Muscle layer of duodenum (tissue), 2 donors: ENCODE results near the gene CTSC.

Experiments
- H3K27ac ChIP-seq: one replicate; pipeline ENCODE4 v1.7.0; 2013; ENCODE audit warnings: mild to moderate bottlenecking, low read length
- H3K27me3 ChIP-seq: one replicate; pipeline ENCODE4 v1.7.0; 2013; ENCODE audit warnings: low read depth, mild to moderate bottlenecking, control low read depth, low read length
- H3K36me3 ChIP-seq, 2 donors: one replicate each; pipeline ENCODE4 v1.7.0; 2013; ENCODE audit warnings: low read length in 2 of 2, control low read depth in 1 of 2, mild to moderate bottlenecking in 1 of 2; ENCODE audit not compliant: insufficient read depth in 2 of 2, control insufficient read depth in 1 of 2
- H3K4me1 ChIP-seq, 2 donors: one replicate each; pipeline ENCODE4 v1.7.0; 2013; ENCODE audit warnings: low read length in 2 of 2, mild to moderate bottlenecking in 2 of 2, control low read depth in 1 of 2, moderate library complexity in 1 of 2; ENCODE audit not compliant: insufficient read depth in 2 of 2, control insufficient read depth in 1 of 2
- H3K4me3 ChIP-seq, 2 donors: one replicate each; pipeline ENCODE4 v1.7.0; 2013; ENCODE audit warnings: low read length in 2 of 2, low read depth in 1 of 2, mild to moderate bottlenecking in 1 of 2
- H3K9me3 ChIP-seq, 2 donors: one replicate each; pipeline ENCODE4 v1.7.0; 2013; ENCODE audit warnings: low read length in 2 of 2, control low read depth in 1 of 2, mild to moderate bottlenecking in 1 of 2; ENCODE audit not compliant: control insufficient read depth in 1 of 2
- donor health status: healthy.

The CTSC gene

DNA sequence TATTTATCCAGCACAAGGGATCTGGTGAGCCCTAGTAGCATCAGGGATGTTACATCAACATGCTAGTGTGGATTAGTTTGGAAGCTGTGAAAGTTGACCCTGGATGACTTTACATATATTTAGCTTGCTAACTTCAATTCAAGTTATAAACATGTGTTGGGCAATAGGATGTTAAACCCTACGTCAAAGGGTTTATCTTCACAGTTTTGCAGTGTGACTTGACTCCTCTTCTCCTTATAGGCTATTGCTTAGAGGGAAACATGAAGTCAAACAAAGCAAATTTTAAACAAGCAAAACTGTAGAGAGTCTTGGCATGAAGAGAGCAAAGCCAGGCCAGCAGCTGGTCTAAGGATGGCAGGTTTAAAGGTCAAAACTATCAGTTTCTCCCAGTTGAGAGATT, 11.3 kb upstream of the CTSC start:
- no peak overlapping the region for H3K27ac ChIP-seq
- no peak overlapping the region for H3K4me3 ChIP-seq

DNA sequence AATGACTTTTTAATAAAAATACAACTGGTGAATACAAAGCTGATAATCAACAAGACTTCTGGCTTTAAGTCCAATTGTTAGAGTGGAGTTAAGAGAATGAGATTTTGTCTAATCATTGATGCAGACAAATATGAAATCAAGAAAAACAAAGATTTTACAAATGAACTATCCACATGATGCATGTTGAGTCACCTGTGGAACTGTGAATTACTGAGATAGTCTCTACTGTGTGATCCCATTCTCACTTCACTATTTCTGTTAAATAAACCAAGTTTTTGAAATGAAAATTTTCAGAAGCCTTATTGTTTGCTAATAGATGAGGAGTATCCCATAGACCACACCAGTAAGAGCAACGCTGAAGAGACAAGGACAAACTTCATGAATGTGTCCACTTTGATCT, 8.4 kb upstream of the CTSC start:
- H3K27ac ChIP-seq, result no peak overlapping the region
- no peaks in the 10 kb centered on the region for H3K4me1 ChIP-seq
- H3K9me3 ChIP-seq, result no peaks in the 10 kb centered on the region
- H3K36me3 ChIP-seq, result no peaks in the 10 kb centered on the region
- no peaks in the 10 kb centered on the region for H3K27me3 ChIP-seq
- no peak overlapping the region for H3K4me3 ChIP-seq

More for the DNA sequence above, 11.3 kb upstream of the CTSC start:
- H3K36me3 ChIP-seq, result no peaks in the 10 kb centered on the region
- H3K27me3 ChIP-seq, result no peaks in the 10 kb centered on the region
- H3K9me3 ChIP-seq, result no peaks in the 10 kb centered on the region
- no peaks in the 10 kb centered on the region for H3K4me1 ChIP-seq

DNA sequence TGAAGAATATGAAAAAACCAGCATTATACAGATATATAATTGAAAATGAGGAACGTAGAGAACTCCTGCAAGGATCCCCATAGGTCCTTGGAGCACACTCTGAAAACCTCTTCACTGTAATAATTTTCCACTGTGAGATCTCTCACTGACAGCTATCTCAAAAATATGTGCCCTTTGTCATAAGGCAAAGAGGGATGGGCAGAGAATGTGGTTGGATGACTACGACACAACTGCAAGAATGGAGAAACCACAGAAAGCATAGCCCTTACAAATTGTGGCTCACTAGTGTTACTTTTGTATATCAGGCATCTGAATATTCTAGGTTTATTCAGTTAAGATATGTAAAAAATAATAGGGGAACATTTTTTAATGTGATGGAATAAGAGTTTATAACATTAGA, 7.9 kb upstream of the CTSC start:
- Histone ChIP-seq H3K9me3 (no peaks in the 10 kb centered on the region), H3K4me3 (no peak overlapping the region), H3K27ac (no peak overlapping the region), H3K36me3 (no peaks in the 10 kb centered on the region), H3K27me3 (no peaks in the 10 kb centered on the region), H3K4me1 (no peaks in the 10 kb centered on the region)

DNA sequence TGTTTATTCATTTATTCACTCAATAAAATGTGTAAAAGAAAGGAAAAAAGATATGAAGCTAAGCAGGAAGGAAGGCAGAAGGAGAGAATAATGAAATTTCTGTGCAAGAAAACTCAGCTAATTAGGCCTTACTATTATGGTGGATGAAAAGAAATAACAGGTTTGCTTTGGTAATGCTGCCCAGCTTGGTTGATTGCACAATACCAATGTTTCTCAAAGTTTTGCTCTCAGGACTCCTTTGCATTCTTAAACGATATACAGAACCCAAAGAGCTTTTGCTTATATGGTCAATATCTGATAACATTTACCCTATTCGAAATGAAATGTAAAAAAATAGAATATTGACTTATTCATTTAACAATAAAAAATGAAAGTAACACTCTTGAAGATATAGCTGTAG, 7.3 kb upstream of the CTSC start:
- Histone ChIP-seq H3K4me1 (no peaks in the 10 kb centered on the region), H3K9me3 (no peaks in the 10 kb centered on the region), H3K27ac (no peak overlapping the region), H3K36me3 (no peaks in the 10 kb centered on the region), H3K27me3 (no peaks in the 10 kb centered on the region), H3K4me3 (no peak overlapping the region)

DNA sequence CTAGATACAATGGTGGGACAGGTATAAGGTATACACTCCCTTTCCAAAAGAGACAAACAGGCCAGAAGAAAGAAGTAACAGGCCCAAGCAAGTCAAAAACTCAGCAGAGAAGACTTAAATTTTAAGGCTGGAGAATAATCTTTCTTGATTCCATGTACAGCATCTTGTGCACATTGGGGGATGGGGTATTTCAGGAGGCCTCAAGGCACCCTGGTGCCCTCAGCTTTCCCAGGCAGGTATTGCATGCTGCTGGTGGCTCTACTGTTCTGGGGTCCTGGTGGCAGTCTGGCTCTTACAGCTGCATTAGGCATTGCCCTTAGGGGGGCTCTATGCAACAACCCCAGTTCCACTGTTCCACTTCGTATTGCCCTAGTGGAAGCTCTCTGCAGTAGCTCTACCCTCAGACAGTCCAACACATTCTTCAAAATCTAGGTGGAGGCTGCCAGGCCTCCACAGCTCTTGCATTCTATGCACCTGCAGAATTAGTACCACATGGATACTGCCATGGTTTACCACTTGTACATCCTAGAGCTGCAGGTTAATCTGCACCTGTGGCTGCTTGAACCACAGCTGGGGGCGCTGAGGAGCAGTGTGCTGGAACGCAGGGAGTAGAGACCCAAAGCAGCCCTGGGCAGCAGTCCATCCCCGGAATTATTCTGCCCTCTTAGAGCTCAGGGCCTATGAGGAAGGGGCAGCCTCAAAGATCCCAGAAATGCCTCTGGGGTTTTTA, 4.2 kb upstream of the CTSC start:
- Histone ChIP-seq H3K9me3 (no peaks in the 10 kb centered on the region), H3K27ac (no peak overlapping the region), H3K4me1 (peaks cover 0 to 9% of the 10 kb centered on the region in 2 donors), H3K36me3 (no peaks in the 10 kb centered on the region), H3K4me3 (no peak overlapping the region), H3K27me3 (no peaks in the 10 kb centered on the region)

DNA sequence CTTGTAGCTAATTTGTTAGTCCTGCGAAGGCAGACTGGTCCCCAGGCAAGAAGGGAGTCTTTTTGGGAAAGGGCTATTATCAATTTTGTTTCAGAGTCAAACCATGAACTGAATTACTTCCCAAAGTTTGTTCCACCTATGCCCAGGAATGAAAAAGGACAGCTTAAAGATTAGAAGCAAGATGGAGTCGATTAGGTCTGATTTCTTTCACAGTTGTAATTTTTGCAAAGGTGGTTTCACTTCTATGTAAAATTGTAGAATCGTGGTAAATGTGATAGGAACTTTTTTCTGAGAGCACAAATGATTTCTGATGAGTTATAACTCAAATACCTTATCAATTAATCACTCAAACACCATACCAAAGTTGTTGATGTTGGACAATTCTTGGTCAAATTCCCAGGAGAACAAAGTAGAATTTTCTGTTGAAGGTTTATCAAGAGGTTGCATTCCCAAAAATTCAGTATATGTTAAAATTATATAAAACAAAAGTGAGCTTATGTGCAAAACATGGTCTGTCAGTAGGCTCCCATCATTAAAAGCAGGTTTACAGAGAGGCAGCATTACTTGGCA, 2.9 kb upstream of the CTSC start:
- H3K4me1 ChIP-seq, result peaks cover 0 to 9% of the 10 kb centered on the region in 2 donors
- H3K27ac ChIP-seq, result no peak overlapping the region
- H3K9me3 ChIP-seq, result no peaks in the 10 kb centered on the region
- H3K4me3 ChIP-seq, result no peak overlapping the region
- H3K36me3 ChIP-seq, result no peaks in the 10 kb centered on the region
- no peaks in the 10 kb centered on the region for H3K27me3 ChIP-seq

DNA sequence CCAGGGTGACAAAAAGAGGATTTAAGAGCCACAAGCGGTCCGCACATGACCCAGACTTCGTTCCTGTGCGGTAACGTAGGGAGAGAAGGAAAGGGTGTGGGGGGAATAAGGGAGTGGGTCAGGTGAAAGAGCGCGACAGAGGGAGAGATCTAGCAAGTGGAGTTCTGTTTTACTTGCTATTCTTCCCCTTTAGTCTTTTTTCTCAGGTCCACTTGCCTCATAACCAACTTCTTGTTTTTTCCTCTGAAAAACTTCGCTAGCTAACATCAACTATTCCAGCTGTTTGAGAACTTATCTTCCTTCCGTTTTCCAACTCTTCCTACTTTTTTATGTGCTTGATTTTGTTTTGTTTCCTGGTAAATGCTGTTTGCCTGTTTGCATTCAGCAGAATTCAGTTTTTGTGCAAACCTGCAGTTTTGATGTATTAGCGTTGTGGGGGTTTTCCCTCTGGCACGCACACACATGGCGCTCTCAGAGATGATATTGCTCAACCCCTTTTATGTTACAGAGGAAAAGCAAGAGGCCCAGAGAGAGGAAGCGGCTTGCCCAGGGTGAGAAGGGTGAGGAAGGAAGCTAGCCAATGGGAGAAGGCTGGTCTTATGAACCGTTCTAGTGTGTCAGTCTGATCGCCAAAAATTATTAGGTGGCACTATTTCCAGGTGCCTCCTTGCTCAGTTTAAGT, 592 bp upstream of the CTSC start:
- Histone ChIP-seq H3K36me3 (peaks cover 0 to 2% of the 10 kb centered on the region in 2 donors), H3K4me1 (peaks cover 0 to 9% of the 10 kb centered on the region in 2 donors), H3K9me3 (no peaks in the 10 kb centered on the region), H3K4me3 (peak overlapping the region; percentile 79 to 91), H3K27me3 (no peaks in the 10 kb centered on the region), H3K27ac (peak overlapping the region; percentile 88)

DNA sequence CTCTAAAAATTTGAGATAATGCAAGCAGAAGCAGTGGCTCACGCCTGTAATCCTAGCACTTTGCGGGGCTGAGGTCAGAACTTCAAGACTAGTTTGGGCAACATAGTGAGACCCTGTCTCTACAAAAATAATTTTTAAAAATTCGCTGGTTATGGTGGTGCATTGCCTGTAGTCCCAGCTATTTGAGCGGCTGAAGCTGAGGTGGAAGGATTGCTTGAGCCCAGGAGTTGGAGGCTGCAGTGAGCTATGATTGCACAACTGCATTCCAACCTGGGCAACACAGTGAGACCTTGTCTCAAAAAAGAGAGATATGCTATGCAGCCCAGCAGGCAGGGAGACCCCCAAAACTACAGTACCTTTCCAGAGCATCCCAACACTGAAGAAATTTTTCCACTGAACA, 2.3 kb downstream of the CTSC start:
- Histone ChIP-seq H3K4me3 (peak overlapping the region; percentile 24 to 28), H3K27me3 (no peaks in the 10 kb centered on the region), H3K36me3 (peaks cover 5 to 18% of the 10 kb centered on the region in 2 donors), H3K4me1 (peaks cover 0 to 9% of the 10 kb centered on the region in 2 donors), H3K9me3 (no peaks in the 10 kb centered on the region), H3K27ac (no peak overlapping the region)

DNA sequence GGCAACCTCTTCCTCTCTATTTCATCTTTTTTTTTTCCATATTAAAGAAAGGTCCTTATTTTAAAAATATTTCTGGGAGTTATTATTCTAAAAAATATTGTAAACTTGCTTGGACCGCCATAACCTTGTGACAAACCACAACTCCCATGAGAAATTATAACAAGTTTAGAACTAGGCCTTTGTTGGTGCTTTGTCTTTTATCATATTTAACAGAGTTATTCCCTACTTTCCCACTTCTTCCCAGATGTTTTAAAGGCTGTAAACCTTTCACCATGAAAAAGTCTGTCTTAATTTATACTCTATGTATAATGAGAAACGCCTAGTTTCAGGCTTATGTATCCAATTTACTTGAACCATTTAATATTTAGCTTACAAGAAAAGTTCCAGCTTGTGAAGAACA, 3.7 kb downstream of the CTSC start:
- H3K36me3 ChIP-seq, result peaks cover 5 to 18% of the 10 kb centered on the region in 2 donors
- H3K27me3 ChIP-seq, result no peaks in the 10 kb centered on the region
- H3K4me3 ChIP-seq, result no peak overlapping the region
- H3K9me3 ChIP-seq, result no peaks in the 10 kb centered on the region
- no peak overlapping the region for H3K27ac ChIP-seq
- H3K4me1 ChIP-seq, result peaks cover 0 to 8% of the 10 kb centered on the region in 2 donors

DNA sequence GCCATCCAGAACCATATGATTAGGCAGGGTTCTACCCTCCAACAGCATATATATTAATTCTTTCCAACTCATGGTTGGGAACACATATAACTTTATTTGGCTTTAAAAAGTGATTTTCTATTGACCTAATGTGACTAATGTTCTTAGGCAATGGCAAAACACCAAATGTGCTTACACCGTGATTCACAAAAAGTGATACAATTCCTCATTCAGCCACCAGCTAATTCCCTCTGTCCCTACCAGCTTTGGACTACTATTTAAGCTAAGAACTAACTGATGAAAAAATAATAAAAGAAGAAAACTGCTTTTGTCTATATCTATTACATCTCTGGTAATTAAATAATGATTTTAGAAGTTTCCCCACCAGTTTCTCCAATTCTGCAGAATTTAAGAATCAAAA, 4.7 kb downstream of the CTSC start:
- Histone ChIP-seq H3K4me3 (peak overlapping the region in 1 of 2 donors; percentile 13), H3K4me1 (no peaks in the 10 kb centered on the region), H3K36me3 (peaks cover 5 to 18% of the 10 kb centered on the region in 2 donors)

DNA sequence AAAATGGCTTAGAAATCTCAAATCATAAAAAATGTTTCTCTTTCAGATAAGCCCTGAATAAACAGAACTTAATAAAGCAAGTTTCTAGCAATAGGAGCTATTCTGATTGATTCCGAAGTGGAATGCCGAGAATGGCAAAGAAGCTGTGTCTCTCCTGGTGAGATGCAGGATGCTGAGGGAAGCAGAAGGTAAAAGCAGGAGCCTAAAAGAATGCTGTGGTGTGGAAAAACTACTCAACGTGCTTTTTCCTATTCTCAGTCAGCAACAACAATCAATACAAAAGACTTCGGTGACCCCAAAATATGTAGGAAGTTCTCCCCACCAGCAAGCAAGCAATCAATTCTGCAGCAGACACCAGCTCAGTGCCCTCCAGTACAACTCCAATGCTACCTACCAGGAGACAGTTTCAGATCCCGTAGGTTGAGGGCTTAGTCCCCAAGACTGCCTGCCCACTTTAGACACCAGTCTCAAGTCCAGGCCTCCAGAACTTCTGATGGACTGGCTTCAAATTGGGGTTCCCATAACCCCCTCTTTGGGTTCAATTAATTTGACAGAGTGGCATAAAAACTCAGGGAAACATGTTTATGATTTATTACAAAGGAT, 6.6 kb downstream of the CTSC start:
- Histone ChIP-seq H3K4me3 (no peak overlapping the region), H3K36me3 (peaks cover 5 to 21% of the 10 kb centered on the region in 2 donors), H3K9me3 (no peaks in the 10 kb centered on the region), H3K4me1 (no peaks in the 10 kb centered on the region), H3K27me3 (no peaks in the 10 kb centered on the region), H3K27ac (no peak overlapping the region)

More for the DNA sequence above, 4.7 kb downstream of the CTSC start:
- no peak overlapping the region for H3K27ac ChIP-seq
- H3K27me3 ChIP-seq, result no peaks in the 10 kb centered on the region
- H3K9me3 ChIP-seq, result no peaks in the 10 kb centered on the region
